Measurements from ENCODE around the gene SHKBP1. TPM values are rescaled to one million over a fixed set of nuclear protein-coding genes. Genes with fewer than 3 reads are reported as not detected.

Gene SHKBP1
- total and polyA plus RNA-seq, 8 donors: 15.8 to 102 (median 73.4) TPM

DNA sequence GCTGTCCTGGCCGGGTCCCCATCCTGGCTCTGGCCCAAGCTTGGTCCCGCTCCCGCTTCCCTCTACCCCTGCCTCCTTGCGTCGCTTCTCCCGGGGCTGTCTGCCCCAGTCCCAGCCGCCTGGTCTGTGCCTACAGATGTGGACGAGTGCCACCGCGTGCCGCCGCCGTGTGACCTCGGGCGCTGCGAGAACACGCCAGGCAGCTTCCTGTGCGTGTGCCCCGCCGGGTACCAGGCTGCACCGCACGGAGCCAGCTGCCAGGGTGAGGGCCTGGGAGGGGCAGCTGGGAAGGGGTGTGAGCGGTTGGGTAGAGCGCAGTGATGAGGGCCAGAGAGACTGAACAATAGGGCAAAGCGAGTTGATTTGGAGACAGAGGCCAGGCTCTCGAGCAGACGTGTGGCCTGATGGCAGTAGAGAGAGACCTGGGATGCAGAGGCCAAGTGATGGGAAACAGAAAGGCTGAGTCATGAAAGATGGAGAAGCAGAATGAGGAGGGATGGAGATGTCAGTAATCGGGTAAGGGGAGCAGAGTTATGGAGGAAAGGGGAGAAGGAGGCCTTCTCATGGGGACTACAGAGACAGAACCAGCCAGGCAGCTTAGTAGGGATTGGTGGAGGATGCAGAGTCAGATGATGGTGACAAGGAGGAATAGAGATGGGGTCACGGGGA, 33.9 kb downstream of the SHKBP1 start:
- 16 to 39% (median 23%) methylated on average over 29 of the region's 29 CpGs for WGBS, 5 donors

DNA sequence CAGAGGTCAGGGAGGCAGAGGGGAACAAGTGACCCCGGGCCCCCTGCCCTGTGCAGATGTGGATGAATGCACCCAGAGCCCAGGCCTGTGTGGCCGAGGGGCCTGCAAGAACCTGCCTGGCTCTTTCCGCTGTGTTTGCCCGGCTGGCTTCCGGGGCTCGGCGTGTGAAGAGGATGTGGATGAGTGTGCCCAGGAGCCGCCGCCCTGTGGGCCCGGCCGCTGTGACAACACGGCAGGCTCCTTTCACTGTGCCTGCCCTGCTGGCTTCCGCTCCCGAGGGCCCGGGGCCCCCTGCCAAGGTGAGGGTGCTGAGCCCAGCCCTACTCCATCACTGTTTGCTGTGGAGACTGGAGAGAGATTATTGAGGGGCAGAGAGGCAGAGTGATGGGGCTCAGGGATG, 34.4 kb downstream of the SHKBP1 start:
- 33 to 59% (median 56%) methylated on average over 14 to 15 of the region's 15 CpGs for WGBS, 5 donors
- intact Hi-C loops (cut with DNase I; ENCODE audit: low total_unique reads): no loop called here
- H3K4me1 ChIP-seq: peaks cover 21 to 85% (median 60%) of the 10 kb centered on the region in 4 donors
- TF ChIP-seq, protein P1, sequence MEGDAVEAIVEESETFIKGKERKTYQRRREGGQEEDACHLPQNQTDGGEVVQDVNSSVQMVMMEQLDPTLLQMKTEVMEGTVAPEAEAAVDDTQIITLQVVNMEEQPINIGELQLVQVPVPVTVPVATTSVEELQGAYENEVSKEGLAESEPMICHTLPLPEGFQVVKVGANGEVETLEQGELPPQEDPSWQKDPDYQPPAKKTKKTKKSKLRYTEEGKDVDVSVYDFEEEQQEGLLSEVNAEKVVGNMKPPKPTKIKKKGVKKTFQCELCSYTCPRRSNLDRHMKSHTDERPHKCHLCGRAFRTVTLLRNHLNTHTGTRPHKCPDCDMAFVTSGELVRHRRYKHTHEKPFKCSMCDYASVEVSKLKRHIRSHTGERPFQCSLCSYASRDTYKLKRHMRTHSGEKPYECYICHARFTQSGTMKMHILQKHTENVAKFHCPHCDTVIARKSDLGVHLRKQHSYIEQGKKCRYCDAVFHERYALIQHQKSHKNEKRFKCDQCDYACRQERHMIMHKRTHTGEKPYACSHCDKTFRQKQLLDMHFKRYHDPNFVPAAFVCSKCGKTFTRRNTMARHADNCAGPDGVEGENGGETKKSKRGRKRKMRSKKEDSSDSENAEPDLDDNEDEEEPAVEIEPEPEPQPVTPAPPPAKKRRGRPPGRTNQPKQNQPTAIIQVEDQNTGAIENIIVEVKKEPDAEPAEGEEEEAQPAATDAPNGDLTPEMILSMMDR (IDR thresholded peaks at IDR 0.05): no peak
- TF ChIP-seq POLR2A (IDR thresholded peaks at IDR 0.05) (no peak), POLR2AphosphoS5 (IDR thresholded peaks at IDR 0.05) (no peak), EP300 (IDR thresholded peaks at IDR 0.05) (no peak)
- no peak overlapping the region for H3K4me3 ChIP-seq
- H3K27me3 ChIP-seq: peaks cover 0 to 46% (median 0%) of the 10 kb centered on the region in 3 donors
- peak overlapping the region in 4 of 5 donors; percentile 82 to 91 (median 86) for H3K27ac ChIP-seq
- H3K36me3 ChIP-seq: no peaks in the 10 kb centered on the region
- no peaks in the 10 kb centered on the region for H3K9me3 ChIP-seq
- DNase-seq: peak; percentile 52 to 70

More for the DNA sequence above, 33.9 kb downstream of the SHKBP1 start:
- peak overlapping the region; percentile 82 to 91 (median 83) for H3K27ac ChIP-seq
- DNase-seq: peak; percentile 76 to 77
- TF ChIP-seq EP300 (IDR thresholded peaks at IDR 0.05) (no peak), POLR2AphosphoS5 (IDR thresholded peaks at IDR 0.05) (peak in 1 of 3 donors; percentile 40)
- TF ChIP-seq, protein P1 (IDR thresholded peaks at IDR 0.05): no peak
- H3K4me1 ChIP-seq: peaks cover 27 to 86% (median 63%) of the 10 kb centered on the region in 4 donors
- no peaks in the 10 kb centered on the region for H3K9me3 ChIP-seq
- H3K4me3 ChIP-seq: peak overlapping the region; percentile 34 to 57 (median 44)
- no peaks in the 10 kb centered on the region for H3K36me3 ChIP-seq
- H3K27me3 ChIP-seq: peaks cover 0 to 52% (median 0%) of the 10 kb centered on the region in 3 donors
- intact Hi-C loops (cut with DNase I; ENCODE audit: low total_unique reads): no loop called here

DNA sequence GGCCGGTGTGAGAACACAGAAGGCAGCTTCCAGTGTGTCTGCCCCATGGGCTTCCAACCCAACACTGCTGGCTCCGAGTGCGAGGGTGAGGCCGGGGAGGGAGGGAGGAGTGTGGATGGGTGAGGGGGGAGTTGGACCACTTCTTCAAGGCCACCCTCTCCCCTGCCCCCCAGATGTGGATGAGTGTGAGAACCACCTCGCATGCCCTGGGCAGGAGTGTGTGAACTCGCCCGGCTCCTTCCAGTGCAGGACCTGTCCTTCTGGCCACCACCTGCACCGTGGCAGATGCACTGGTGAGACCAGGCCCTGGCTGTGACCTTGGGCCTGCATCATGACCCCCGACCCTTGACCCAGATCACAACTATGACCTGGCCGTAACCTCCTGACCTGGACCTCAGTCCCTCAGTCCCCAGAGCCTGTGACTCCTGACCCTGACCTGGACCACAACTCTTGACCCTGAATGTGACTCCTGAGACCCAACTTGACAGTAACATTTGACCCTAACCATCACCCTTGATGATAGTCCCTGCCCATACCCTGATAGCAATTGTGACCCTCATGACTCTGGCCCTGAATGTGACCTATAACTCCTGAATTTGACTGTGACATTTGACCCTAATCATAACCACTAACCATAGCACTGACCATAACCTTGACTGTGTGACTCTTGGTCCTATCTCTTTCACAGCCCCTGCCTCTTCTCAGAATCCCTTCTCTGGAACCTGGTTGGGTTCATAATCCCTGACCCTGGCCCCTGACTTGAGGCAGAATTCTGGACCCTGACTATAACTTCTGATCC, 35.4 kb downstream of the SHKBP1 start:
- Histone ChIP-seq H3K4me1 (peaks cover 17 to 75% (median 54%) of the 10 kb centered on the region in 4 donors), H3K36me3 (peaks cover 0 to 5% (median 0%) of the 10 kb centered on the region in 4 donors), H3K27me3 (peaks cover 0 to 38% (median 0%) of the 10 kb centered on the region in 3 donors), H3K4me3 (no peak overlapping the region), H3K9me3 (no peaks in the 10 kb centered on the region), H3K27ac (peak overlapping the region in 2 of 5 donors; percentile 90 to 91)
- TF ChIP-seq, protein P1 (IDR thresholded peaks at IDR 0.05): no peak
- TF ChIP-seq POLR2AphosphoS5 (IDR thresholded peaks at IDR 0.05) (no peak), EP300 (IDR thresholded peaks at IDR 0.05) (no peak), POLR2A (IDR thresholded peaks at IDR 0.05) (no peak)
- 86 to 97% (median 92%) methylated on average over 9 to 10 of the region's 10 CpGs for WGBS, 5 donors
- intact Hi-C loops (cut with DNase I; ENCODE audit: low total_unique reads): no loop called here
- no peak for DNase-seq
